ENCODE measurements around the gene S100B.
"Not testable (repeated sequence)": the region's sequence is repeated elsewhere in the genome, so short reads cannot be mapped to it uniquely, and the experiment has no call there.

Gene S100B

GRCh38 chr21:46604975-46605766 lies at the start of gene S100B:
Gene S100B, minus strand, starts transcription at chr21:46605082. Its CDS starts 2,667 bp downstream, at chr21:46602415.
- no peak for DNase-seq (ENCODE audit: low read depth in 2 of 2)

DNA sequence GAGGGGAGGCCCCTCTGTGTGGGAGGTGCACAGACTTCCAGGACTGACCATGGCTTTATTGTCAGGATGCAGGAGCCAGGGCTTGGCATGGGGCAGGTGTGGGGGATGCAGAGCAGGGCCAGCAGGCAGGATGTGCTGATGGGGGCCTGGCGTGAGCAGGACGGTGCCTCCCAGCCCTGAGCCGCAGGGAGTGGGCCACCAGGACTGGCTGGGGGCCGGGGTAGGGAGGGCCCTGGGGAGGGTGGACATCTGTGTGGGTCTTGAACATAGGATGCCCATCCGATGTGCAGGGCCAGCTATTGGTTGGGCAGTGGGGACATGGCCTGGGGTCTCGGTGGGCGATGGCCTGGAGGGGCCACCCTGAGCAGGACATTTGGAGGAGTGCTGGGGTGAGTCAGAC lies 46.2 kb upstream of the S100B start:
- no peak for DNase-seq (ENCODE audit: low read depth in 2 of 2)

DNA sequence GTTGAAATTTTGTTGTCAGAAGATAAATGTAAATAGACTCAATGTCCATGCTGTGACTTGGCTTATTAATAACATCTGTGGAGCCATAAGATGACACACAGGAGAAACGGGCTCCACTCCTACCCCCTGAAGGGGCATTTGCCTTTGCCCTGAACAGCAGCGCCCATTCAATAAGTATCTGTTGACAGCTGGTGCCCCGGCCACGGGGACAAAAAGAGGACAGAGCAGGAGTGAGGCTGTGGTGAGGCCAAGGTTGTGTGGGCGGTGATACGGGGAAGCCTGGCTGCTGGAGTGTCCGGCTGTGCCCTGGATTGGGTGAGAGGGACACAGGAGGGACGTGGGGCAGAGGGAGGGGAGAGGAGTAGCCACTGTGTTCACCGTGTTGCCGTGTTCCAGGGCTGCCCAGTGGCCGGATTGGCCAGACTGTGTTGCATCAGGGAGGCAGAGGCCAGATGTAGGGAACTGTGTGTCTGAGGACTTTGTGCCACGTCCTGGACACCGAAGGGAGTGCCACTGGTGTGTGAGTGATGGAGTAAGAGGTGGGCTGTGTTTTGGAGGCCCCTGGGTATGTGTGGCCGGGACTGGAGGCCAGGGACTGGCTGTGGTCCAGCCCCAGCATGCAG lies 45.7 kb upstream of the S100B start:
- no peak for DNase-seq (ENCODE audit: low read depth in 2 of 2)

DNA sequence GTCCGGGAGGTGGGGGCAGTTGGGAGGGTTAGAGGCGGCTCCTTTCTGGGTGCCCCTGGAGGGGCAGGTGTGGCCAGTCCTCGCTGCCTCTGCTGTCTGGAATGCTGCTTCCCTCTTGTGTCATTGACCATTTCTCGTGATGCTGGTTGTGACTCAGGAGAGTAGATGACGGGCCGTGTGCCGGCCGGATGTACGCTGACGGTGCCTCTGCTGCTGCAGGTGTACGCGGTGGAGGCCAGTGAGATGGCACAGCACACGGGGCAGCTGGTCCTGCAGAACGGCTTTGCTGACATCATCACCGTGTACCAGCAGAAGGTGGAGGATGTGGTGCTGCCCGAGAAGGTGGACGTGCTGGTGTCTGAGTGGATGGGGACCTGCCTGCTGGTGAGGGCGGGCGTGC lies 44.5 kb upstream of the S100B start:
- no peak for DNase-seq (ENCODE audit: low read depth in 2 of 2)

- DNase-seq (ENCODE audit: low read depth in 2 of 2) = no peak
Observed at GRCh38 chr21:46648539-46648938, 43.7 kb upstream of the S100B start.

DNA sequence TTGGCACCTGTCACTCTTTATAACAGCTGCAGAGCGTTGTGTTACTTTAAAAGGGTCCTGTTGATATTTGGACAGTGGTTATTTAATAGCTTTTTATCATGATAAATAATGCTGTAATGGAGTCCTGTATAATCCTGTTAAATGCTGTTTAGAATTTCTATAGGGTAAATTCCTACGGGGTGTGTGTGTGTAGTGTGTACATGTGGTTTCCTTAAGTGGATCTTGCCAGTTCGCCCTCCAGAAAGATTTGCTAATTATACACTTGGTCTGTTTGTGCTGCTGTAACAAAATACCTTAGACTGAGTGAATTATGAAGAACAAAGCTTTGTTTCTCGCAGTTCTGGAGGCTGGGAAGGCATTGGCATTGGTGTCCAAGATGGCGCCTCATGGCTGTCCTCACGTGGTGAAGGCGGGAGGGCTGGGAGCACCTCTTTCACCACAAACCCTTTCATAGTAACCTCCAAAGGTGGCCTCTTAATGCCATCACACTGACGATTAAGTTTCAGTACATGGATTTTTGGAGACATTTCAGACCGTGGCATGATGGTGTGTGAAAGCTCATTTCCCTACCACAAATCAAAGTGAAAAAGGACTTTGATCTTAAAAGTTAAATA lies 41.8 kb upstream of the S100B start:
- DNase-seq (ENCODE audit: low read depth in 2 of 2) = no peak

DNA sequence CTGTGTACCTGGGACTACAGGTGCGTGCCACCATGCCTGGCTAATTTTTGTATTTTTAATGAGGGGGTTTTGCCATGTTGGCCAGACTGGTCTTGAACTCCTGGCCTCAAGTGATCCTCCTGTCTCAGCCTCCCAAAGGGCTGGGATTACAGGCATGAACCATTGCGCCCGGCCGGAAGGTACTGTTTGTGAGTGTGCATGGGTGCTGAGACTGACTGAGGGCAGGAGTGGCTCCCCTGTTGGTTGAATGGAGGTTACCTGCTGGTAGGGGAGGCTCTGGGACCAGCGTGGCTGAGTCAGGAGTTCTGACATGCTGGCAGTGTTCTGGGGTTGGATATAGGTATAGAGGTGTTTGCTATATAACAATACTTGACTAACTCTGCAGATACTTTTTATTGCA lies 41.0 kb upstream of the S100B start:
- no peak for DNase-seq (ENCODE audit: low read depth in 2 of 2)

DNA sequence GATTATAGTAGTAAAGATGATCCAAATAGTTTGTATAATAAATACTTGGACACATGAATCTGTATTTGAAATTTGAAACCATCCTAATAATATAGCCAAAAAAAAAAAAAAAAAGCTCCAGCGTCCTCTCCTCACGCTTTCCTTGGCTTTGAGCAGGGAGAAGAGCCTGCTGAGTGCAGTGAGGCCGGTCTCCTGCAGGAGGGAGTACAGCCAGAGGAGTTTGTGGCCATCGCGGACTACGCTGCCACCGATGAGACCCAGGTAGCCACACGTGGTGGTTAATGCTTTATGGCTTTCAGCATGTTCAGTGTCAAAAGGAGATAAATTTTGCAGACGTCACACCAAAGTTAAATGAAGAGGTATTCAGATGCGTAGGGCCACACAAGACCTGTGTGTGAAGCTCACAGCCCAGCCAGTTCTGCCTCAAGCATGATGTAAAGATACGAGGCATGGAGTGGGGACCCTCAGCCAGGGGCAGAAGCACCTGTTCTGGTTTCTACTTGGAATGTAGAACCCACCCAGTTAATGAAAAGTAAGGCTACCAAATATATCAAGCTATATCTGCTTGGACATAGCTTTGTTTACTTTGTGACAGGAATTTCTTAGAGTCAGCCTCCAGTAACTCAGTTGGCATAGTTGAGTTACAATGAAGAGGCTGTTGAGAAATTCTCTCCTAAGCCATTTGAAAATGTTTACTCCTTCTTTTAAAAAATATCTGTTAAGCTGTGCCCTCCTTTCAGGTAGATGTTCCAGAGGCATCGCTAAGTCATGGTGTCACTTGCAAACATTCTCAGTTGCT lies 38.7 kb upstream of the S100B start:
- no peak for DNase-seq (ENCODE audit: low read depth in 2 of 2)

DNA sequence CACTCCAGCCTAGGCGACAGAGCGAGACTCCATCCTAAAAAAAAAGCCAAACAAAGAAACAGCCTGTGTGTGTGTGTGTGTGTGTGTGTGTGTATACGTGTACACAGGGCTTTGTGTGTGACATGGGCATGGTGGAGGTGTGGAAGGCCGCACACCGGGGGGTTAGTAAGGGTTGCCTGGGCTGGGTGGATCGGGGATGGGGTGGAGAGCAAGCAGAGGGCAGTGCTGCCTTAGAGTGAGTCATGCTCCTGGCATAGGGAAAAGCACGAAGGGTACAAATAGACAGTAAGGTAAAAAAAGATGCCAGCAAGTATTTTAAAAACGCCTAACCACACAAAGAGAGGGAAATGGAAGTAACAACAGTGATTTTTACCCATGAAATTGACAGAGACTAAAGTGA lies 36.8 kb upstream of the S100B start:
- no peak for DNase-seq (ENCODE audit: low read depth in 2 of 2)

DNA sequence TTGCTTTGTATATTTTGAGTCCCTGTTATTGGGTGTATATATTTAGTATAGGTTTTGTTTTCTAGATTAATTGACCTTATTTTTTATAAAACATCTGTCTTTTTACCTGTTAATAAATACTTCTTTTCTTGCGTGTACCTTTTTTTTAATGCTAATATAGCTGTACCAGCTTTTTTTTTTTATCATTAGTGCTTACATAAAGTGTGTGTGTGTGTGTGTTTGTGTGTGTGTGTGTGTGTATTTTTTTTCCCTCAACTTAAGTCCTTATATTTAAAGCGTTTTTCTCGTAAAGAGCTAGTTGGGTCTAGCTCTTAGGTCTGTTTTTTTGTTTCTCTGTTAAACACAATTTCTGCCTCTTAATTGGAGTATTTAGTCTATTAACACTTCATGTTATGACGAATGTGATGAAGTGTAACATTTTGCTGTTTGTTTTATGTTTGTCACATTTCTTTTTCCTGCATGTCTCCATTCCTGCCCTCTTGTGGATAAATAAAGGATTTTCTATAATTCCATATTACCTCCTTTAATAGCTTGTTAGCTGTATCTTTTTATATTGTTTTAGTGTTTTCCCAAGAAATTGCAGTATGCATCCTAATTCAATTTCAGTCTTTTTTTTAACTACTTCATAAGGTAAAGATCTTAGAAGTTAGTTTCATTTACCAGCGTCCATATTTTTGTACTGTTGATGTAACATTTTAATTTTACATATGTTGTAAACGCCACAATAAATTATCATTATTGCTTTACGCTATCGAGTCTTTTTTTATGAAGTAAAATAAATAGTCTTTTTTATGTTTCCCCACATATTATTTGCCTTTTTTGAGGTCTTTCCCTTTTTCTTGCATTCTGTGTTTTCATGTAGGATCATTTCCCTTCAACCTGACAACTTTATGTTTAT lies 34.9 kb upstream of the S100B start:
- peak in 1 of 2 experiments; percentile 2 for DNase-seq (ENCODE audit: low read depth in 2 of 2)

DNA sequence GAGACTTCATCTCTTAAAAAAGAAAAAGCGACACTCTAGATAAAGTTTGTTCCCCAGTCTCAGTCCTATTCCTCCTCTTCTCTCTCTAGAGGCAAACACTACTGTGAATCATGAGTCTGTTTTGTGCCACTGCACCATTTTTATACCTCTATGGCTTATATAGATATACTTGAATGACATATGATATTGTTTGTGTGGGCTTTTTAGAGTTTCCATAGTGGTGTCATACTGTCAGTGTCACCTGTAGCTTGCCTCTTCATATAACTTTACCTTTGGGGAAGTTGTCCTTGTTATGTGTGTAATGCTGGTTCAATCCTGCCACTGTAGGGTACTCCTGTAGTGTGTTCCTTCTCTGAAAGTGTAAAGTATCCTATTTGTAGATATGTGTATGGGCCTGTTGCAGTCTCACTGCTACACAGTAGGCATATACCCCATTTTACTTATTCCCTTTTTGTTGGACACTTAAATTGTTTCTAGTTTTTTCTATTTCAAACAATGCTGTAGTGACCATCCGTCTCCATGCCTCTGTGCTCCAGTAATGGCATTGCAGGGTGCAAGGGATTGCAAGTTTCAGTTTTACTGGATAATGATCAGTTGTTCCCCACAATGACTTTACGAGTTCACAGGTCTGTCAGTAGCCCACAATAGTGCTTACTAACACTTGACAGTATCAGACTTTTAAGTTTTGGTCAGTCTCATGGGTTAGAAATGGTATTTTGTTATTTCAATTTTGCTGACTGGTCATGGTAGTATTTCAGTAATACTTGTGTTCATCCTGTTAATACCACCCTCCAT lies 33.3 kb upstream of the S100B start:
- DNase-seq (ENCODE audit: low read depth in 2 of 2) = no peak

- DNase-seq (ENCODE audit: low read depth in 2 of 2) = no peak
Observed at GRCh38 chr21:46636550-46637285, 31.8 kb upstream of the S100B start.

GRCh38 chr21:46636181-46636512 lies 31.3 kb upstream of the S100B start:
- no peak for DNase-seq (ENCODE audit: low read depth in 2 of 2)

DNA sequence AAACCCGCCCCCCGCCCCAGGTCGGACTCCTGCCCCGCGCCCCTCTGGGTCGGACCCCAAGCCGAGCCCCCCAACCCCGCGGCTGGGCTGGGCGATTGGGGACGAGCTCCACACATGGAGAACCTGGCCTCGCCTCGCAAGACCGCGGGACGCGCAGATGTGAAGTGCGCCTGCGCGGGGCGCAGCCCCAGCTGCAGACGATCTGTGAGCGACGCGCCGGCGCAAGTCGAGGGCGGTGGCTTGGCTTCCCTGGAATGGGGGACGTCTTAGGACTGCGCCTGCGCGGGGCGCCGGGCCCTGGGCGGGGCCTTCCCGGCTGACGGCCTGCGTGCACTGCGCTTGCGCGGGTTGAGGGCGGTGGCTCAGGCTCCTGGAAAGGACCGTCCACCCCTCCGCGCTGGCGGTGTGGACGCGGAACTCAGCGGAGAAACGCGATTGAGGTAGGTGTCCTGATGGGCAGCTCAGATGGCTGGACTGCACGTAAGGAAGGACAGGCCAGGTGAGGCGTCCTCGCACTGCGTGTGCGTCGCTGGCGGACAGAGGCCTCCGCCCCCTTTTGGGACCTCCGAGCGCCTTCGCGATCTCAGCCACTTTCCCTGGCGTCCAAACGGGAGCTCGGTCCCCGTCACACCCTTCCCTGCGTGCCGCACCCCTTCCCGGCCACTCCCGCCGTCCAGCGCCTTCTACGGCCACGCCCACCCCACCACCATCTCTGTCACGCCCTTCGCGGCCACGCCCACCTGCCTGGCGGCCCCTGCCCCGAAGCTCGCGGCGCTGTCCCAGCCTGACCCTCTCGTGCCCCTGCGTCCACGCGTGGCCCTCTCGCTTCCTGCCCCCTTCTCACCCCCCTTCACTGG lies 30.7 kb upstream of the S100B start, which contains the start of gene PRMT2:
Gene PRMT2 (plus strand): TSS at position 351 of the 857 bp plus-strand sequence. CDS start 1,278 bp downstream, outside the sequence.
- peak; percentile 90 to 94 for DNase-seq (ENCODE audit: low read depth in 2 of 2)

DNA sequence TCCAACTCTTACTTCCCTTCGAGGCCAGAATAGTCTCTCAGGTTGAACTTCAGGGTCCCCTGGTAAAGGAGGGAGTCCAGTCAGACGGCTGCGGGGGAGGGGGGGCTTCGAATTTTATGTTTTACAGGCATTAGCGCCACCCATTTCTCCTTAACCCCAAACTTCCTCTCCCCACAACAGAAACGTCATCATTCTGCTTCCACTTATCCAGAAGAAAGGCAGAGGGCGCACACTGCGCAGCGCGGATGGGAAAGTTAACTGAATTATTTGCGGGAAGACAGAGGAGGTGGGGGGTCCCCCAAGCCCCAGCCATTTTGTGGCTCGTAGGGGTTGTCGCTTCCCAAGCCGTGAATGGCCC lies 30.1 kb upstream of the S100B start:
- peak; percentile 89 for DNase-seq (ENCODE audit: low read depth in 2 of 2)

GRCh38 chr21:46634427-46634826 lies 29.5 kb upstream of the S100B start:
- no peak for DNase-seq (ENCODE audit: low read depth in 2 of 2)

- DNase-seq (ENCODE audit: low read depth in 2 of 2) = no peak
Observed at GRCh38 chr21:46633566-46633965, 28.7 kb upstream of the S100B start.

DNA sequence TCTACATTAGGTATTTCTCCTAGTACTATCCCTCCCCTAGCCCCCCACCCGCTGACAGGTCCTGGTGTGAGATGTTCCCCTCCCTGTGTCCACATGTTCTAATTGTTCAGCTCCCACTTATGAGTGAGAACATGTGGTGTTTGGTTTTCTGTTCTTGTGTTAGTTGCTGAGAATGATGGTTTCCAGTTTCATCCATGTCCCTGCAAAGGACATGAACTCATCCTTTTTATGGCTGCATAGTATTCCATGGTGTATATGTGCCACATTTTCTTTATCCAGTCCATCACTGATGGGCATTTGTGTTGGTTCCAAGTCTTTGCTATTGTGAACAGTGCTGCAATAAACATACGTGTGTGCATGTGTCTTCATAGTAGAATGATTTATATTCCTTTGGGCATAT lies 26.0 kb upstream of the S100B start:
- not testable (repeated sequence) for DNase-seq (ENCODE audit: low read depth in 2 of 2)

DNA sequence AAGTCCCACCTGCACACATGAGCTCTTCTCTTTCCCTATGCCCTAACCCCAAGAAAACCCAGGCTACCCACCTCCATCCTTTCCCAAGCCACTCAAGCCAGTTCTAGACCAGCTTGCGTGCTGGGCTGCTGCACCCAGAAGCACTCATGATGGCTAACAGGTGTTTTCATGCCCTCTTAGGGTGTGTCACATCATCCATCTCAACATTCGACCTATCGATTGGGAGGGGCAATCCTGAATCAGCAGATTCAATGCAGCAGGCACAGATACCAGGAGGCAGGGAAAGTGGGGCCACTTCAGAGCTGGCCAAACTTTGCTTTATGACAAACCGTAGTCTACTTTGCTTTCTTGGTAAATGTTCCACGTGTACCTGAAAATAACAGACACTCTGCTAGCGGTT lies 24.0 kb upstream of the S100B start:
- no peak for DNase-seq (ENCODE audit: low read depth in 2 of 2)
